SJSA1 (cell line): Measurements from ENCODE around the gene RASA3. TPM values are rescaled to one million over a fixed set of nuclear protein-coding genes. Genes with fewer than 3 reads are reported as not detected.
"Not testable (repeated sequence)": the region's sequence is repeated elsewhere in the genome, so short reads cannot be mapped to it uniquely, and the experiment has no call there.

Source experiments
- DNase-seq, 2 experiments: peaks; one replicate each; pipeline ENCODE4 v3.0.0-alpha.2; 2015 to 2020; ENCODE audit warnings: low spot score in 2 of 2, low read depth in 1 of 2
- H3K27ac ChIP-seq: fragments of 250-450 bp; sonication (Bioruptor Pico); 2 replicates; pipeline ENCODE4 v1.5.1; 2020; ENCODE audit warnings: mild to moderate bottlenecking, moderate library complexity
- H3K27me3 ChIP-seq: fragments of 250-450 bp; sonication (Bioruptor Pico); replicated peaks from 2 replicates; pipeline ENCODE4 v1.5.1; 2020; ENCODE audit warnings: mild to moderate bottlenecking, moderate library complexity
- H3K36me3 ChIP-seq: fragments of 250-450 bp; sonication (Bioruptor Pico); 2 replicates; pipeline ENCODE4 v1.5.1; 2020; ENCODE audit warnings: mild to moderate bottlenecking
- H3K4me1 ChIP-seq: fragments of 250-450 bp; sonication (Bioruptor Pico); replicated peaks from 2 replicates; pipeline ENCODE4 v1.6.1; 2021; ENCODE audit warnings: mild to moderate bottlenecking
- H3K4me3 ChIP-seq: fragments of 250-450 bp; sonication (Bioruptor Pico); 2 replicates; pipeline ENCODE4 v1.5.1; 2020; ENCODE audit warnings: mild to moderate bottlenecking
- H3K9me3 ChIP-seq: fragments of 250-450 bp; sonication (Bioruptor Pico); replicated peaks from 2 replicates; pipeline ENCODE4 v1.5.1; 2020; ENCODE audit warnings: mild to moderate bottlenecking
- total RNA-seq: library from RNA; depleted of rRNA; stranded (reverse); fragments of >200 nt; shearing (Covaris generic); gene quantifications from 2 replicates; pipeline ENCODE4 v1.2.3, GENCODE V29; 2014

RASA3 gene
- total RNA-seq, 1 experiment from 2014 or later = 19.8 TPM

GRCh38 chr13:114021464-114022308 is 110.7 kb downstream of the RASA3 start:
- Histone ChIP-seq H3K36me3 (peaks cover 70% of the 10 kb centered on the region), H3K27me3 (no peaks in the 10 kb centered on the region), H3K4me1 (peaks cover 20% of the 10 kb centered on the region), H3K9me3 (no peaks in the 10 kb centered on the region), H3K4me3 (no peak overlapping the region), H3K27ac (no peak overlapping the region)
- DNase-seq = no peak

DNA sequence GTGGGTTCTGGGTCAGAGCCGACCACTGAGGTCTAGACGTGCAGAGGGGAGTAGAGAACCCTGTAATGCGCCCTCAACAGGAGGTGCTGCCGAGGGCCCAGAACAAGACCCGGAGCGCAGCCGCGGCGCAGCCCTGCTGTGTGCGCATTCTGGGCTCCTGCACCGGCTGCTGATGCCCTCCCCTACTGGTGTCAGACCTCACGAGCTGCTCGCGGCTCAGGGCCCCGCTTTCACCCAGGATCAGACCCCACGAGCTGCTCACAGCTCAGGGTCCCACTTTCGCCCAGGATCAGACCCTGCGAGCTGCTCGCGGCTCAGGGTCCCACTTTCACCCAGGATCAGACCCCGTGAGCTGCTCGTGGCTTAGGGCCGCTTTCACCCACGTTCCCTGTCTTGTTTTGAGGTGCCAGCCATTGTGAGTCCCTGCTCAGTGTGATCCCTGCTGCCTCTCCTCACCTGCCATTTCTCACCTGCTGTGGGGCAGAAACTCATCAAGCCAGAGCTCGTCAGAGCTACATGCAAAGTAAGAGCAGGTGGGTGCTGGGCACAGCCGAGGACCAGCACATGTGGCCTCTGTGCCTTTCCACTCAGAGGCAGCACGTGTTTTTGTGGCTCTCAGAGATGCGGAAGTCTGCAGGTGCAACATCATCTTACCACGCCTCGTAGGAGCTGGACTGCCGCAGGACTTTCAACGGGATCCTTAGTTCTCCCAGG is 111.5 kb downstream of the RASA3 start:
- Histone ChIP-seq H3K27me3 (no peaks in the 10 kb centered on the region), H3K4me3 (no peak overlapping the region), H3K27ac (no peak overlapping the region), H3K36me3 (peaks cover 74% of the 10 kb centered on the region), H3K9me3 (no peaks in the 10 kb centered on the region), H3K4me1 (peaks cover 12% of the 10 kb centered on the region)
- DNase-seq = no peak

DNA sequence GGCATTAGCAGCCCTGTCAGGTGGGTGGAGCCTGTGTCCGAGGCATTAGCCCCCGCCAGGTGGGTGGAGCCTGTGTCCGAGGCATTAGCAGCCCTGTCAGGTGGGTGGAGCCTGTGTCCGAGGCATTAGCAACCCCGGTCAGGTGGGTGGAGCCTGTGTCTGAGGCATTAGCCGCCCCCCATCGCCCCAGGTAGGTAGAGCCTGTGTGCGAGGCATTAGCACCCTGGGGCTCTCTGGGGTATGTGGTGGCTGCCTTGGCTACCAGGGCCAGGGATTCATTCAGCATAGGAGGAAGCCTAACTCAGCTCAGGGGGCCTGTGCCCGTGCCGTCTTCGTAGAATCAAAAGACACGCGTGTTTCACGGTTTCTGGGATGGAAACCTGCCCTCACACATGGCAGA is 112.3 kb downstream of the RASA3 start:
- DNase-seq, H3K27ac ChIP-seq, H3K27me3 ChIP-seq, H3K4me3 ChIP-seq, H3K4me1 ChIP-seq, H3K9me3 ChIP-seq: not testable (repeated sequence)
- peaks cover 78% of the 10 kb centered on the region for H3K36me3 ChIP-seq

DNA sequence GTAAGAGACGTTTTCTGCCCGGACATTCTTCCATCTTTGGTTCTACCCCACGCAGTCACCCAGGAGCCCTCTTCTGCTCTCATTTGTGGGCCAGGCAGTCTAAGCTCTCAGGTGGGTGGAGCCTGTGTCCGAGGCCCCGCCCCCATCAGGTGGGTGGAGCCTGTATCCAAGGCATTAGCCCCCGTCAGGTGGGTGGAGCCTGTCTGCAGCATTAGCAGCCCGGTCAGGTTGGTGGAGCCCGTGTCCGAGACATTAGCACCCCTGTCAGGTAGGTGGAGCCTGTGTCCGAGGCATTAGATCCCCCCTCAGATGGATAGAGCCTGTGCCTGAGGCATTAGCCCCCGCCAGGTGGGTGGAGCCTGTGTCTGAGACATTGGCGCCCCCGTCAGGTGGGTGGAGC is 113.1 kb downstream of the RASA3 start:
- Histone ChIP-seq H3K27ac (no peak overlapping the region), H3K4me1 (no peaks in the 10 kb centered on the region), H3K36me3 (peaks cover 78% of the 10 kb centered on the region), H3K27me3 (no peaks in the 10 kb centered on the region), H3K4me3 (no peak overlapping the region), H3K9me3 (no peaks in the 10 kb centered on the region)
- DNase-seq = no peak

DNA sequence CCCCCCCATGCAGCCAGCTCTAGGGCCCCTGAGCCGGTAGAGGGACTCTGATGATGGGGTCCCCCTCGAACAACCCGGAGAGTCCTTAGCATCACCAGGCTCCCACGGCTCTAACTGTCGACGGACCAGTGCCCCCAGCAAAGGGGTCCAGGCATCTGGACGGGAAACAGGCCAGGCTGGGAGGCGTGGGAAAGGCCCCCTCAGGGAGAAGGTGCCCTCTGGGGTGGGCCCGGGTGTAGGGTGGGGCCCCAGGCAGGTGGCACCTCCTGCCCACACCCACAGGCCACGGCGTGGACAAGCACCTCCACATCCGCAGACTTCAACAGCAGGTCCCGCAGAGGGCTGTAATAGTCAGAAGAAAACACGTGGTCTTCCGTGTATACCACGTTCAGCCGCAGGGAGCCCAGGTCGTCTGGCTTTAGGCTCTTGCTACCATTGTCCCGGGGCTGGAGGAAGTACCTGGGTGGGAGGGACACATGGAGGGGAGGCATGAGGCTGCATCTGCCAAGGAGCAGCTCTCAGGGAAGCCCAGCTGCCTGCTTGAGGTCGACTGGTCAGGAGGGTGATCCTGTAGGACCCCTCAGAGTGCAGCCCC is 113.9 kb downstream of the RASA3 start:
- Histone ChIP-seq H3K4me1 (no peaks in the 10 kb centered on the region), H3K36me3 (peaks cover 71% of the 10 kb centered on the region), H3K27me3 (no peaks in the 10 kb centered on the region), H3K9me3 (no peaks in the 10 kb centered on the region), H3K27ac (no peak overlapping the region), H3K4me3 (no peak overlapping the region)
- DNase-seq = no peak

DNA sequence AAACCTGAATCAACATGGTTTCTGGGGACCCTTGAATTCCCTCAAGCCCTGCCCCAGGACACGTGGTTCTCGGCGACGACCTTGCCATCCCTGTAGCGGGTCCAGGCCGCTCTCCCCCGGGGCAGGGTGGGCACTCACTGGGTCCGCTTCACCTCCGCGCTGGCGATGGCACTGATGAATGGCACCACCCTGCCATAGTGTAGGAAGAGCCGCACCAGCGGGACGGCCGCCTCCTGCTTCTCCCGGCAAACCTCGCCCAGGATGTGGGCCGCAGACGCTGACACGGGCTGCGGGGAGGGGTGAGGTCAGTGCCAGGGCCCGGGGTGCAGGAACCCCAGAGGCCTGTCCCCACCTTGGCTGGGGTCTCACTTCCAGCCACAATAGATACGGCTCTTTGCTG is 114.5 kb downstream of the RASA3 start:
- Histone ChIP-seq H3K27ac (no peak overlapping the region), H3K4me1 (no peaks in the 10 kb centered on the region), H3K27me3 (no peaks in the 10 kb centered on the region), H3K4me3 (no peak overlapping the region), H3K9me3 (no peaks in the 10 kb centered on the region), H3K36me3 (peaks cover 67% of the 10 kb centered on the region)
- DNase-seq = no peak

GRCh38 chr13:114017028-114017630 is 115.3 kb downstream of the RASA3 start:
- peaks cover 58% of the 10 kb centered on the region for H3K36me3 ChIP-seq
- H3K27ac ChIP-seq = no peak overlapping the region
- no peak overlapping the region for H3K4me3 ChIP-seq
- no peaks in the 10 kb centered on the region for H3K9me3 ChIP-seq
- no peak for DNase-seq
- H3K4me1 ChIP-seq = no peaks in the 10 kb centered on the region
- H3K27me3 ChIP-seq = no peaks in the 10 kb centered on the region

DNA sequence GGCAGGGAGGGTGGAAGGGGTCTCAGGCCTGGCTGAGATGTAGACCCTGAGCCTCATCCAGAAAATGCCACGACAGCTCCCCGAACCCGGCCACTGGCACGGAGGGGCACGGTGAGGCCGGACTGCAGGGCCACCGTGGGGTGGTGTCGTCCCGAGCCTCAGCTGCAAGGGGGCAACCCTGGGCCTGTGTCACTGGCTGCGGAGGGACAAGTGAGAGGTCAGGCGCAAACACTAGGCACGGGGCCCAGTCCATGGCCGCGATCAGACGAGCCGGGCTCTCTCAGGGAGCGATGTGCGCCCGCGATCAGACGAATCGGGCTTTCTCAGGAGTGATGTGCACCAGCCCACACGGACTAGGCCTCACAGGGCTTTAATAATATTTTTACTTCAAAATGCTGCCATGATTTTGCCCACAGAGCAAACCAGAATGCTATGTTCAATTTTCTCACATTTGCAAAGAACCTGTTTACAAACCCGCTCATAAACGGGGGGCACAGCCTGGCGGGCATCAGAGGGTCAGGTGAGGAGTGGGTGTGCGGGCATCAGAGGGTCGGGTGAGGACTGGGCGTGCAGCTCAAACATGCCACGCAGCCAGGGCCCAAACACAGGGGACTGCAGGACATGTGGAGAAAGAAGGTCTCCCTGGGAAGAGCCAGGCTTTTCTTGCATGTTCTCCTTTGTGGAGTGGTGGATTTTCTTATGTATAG is 115.9 kb downstream of the RASA3 start:
- DNase-seq = no peak
- Histone ChIP-seq H3K27me3 (no peaks in the 10 kb centered on the region), H3K4me1 (no peaks in the 10 kb centered on the region), H3K36me3 (peaks cover 55% of the 10 kb centered on the region), H3K9me3 (no peaks in the 10 kb centered on the region), H3K27ac (no peak overlapping the region), H3K4me3 (no peak overlapping the region)

- DNase-seq = no peak
- Histone ChIP-seq H3K36me3 (peaks cover 55% of the 10 kb centered on the region), H3K27me3 (no peaks in the 10 kb centered on the region), H3K27ac (no peak overlapping the region), H3K4me3 (no peak overlapping the region), H3K9me3 (no peaks in the 10 kb centered on the region), H3K4me1 (no peaks in the 10 kb centered on the region)
Observed at GRCh38 chr13:114015969-114016295, 116.5 kb downstream of the RASA3 start.

DNA sequence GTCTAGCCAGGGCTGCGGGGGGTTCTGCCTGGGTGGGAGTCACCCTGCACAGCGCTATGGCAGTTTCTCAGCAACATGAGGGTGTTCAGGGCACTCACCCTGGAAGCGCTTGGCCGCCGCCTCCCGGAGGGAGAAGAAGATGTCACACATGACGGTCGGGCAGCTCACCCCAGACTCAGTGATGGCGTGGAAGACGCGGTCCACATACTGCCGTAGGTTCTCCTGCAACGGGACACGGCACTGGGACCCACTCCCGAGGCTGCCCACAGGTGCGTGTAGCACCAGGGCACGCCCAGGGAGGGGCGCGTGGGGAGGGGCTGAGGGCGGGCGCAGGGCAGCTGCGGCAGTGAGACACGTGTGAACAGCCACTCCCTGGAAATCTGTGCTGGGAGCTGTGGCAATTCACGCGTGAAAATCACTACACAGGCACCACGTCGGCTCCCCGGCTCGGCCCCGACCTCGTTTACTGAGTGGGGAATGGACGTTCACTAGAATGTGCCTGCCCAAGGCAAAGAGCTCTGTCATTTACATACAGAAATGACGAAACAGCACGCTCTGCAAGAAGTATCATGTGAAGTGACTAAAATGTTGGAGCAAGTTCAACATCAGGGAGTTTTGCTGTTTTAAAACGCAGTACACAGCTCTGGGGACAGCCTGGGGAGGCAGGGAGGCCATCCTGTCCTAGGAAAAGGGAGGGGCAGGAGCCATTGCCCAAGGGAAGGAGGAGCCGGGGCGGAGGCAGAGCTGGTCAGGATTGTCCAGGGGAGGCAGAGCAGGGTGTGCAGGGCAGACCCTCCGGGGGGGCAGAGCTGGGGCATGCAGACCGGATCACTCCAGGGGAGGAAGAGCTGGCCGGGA is 117.1 kb downstream of the RASA3 start:
- no peak overlapping the region for H3K27ac ChIP-seq
- no peaks in the 10 kb centered on the region for H3K27me3 ChIP-seq
- H3K4me1 ChIP-seq = no peaks in the 10 kb centered on the region
- DNase-seq = no peak
- H3K36me3 ChIP-seq = peaks cover 49% of the 10 kb centered on the region
- H3K4me3 ChIP-seq = no peak overlapping the region
- no peaks in the 10 kb centered on the region for H3K9me3 ChIP-seq

GRCh38 chr13:114013952-114014629 is 118.3 kb downstream of the RASA3 start:
- H3K4me1 ChIP-seq = no peaks in the 10 kb centered on the region
- H3K9me3 ChIP-seq = no peaks in the 10 kb centered on the region
- H3K36me3 ChIP-seq = peaks cover 57% of the 10 kb centered on the region
- H3K27ac ChIP-seq = no peak overlapping the region
- DNase-seq = no peak
- H3K4me3 ChIP-seq = no peak overlapping the region
- no peaks in the 10 kb centered on the region for H3K27me3 ChIP-seq

- Histone ChIP-seq H3K4me1 (no peaks in the 10 kb centered on the region), H3K4me3 (no peak overlapping the region), H3K27ac (no peak overlapping the region), H3K27me3 (no peaks in the 10 kb centered on the region), H3K36me3 (peaks cover 51% of the 10 kb centered on the region), H3K9me3 (no peaks in the 10 kb centered on the region)
- DNase-seq = no peak
Observed at GRCh38 chr13:114013336-114013735, 119.1 kb downstream of the RASA3 start.
